Lower leg skin (tissue), 4 donors: ENCODE results near the gene IRF9. TPM values are rescaled to one million over a fixed set of nuclear protein-coding genes. Genes with fewer than 3 reads are reported as not detected.

Experiments used
- DNase-seq, 2 donors: peaks; one replicate each; pipeline ENCODE4 v3.0.0-alpha.2; 2019; ENCODE audit warnings: low spot score in 2 of 2
- H3K4me3 ChIP-seq: fragments of 200-600 bp; sonication (generic); 2 replicates; pipeline ENCODE4 v1.5.1; 2017; ENCODE audit warnings: mild to moderate bottlenecking, low read depth; ENCODE audit not compliant: poor library complexity, severe bottlenecking
- POLR2A ChIP-seq, 2 donors: fragments of 450-650 bp; IDR thresholded peaks; one replicate each; pipeline ENCODE4 v1.6.1; 2016 to 2017; ENCODE audit warnings: antibody characterized with exemption in 2 of 2, mild to moderate bottlenecking in 1 of 2, moderate library complexity in 1 of 2
- WGBS, 2 donors: methylation state at CpG; one replicate each; pipeline ENCODE4 v1.1.5; 2018; 5-methylcytosine and 5-hydroxymethylcytosine counted together
- intact Hi-C: fragments of 100-400 bp; cut with DNase I; formaldehyde crosslinking; loops from one replicate; pipeline ENCODE4 v1.15.0; 2023; ENCODE audit warnings: low total_unique reads
- total RNA-seq, 4 donors: library from RNA; depleted of rRNA; stranded (reverse); fragments of >200 nt; gene quantifications; one replicate each; pipeline ENCODE4 v1.1.0, GENCODE V29; 2016
- TF ChIP-seq, protein P1 (sequence below), 3 donors: fragments of 450-650 bp; IDR thresholded peaks; one replicate each; pipeline ENCODE4 v1.5.1; 2016; ENCODE audit warnings: antibody characterized with exemption in 3 of 3, mild to moderate bottlenecking in 3 of 3, moderate library complexity in 2 of 3

The IRF9 gene
- total RNA-seq, 4 donors from 2014 or later, result 36.1 to 54.1 (median 44.2) TPM

GRCh38 chr14:24115422-24116127 is 45.5 kb upstream of the IRF9 start:
- DNase-seq, result no peak
- TF ChIP-seq, protein P1, sequence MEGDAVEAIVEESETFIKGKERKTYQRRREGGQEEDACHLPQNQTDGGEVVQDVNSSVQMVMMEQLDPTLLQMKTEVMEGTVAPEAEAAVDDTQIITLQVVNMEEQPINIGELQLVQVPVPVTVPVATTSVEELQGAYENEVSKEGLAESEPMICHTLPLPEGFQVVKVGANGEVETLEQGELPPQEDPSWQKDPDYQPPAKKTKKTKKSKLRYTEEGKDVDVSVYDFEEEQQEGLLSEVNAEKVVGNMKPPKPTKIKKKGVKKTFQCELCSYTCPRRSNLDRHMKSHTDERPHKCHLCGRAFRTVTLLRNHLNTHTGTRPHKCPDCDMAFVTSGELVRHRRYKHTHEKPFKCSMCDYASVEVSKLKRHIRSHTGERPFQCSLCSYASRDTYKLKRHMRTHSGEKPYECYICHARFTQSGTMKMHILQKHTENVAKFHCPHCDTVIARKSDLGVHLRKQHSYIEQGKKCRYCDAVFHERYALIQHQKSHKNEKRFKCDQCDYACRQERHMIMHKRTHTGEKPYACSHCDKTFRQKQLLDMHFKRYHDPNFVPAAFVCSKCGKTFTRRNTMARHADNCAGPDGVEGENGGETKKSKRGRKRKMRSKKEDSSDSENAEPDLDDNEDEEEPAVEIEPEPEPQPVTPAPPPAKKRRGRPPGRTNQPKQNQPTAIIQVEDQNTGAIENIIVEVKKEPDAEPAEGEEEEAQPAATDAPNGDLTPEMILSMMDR (IDR thresholded peaks at IDR 0.05), result no peak
- no peak for TF ChIP-seq POLR2A (IDR thresholded peaks at IDR 0.05)
- 2 to 4% methylated on average over 14 of the region's 14 CpGs for WGBS, 2 donors
- intact Hi-C loops, result no loop called here
- H3K4me3 ChIP-seq, result peak overlapping the region; percentile 47

DNA sequence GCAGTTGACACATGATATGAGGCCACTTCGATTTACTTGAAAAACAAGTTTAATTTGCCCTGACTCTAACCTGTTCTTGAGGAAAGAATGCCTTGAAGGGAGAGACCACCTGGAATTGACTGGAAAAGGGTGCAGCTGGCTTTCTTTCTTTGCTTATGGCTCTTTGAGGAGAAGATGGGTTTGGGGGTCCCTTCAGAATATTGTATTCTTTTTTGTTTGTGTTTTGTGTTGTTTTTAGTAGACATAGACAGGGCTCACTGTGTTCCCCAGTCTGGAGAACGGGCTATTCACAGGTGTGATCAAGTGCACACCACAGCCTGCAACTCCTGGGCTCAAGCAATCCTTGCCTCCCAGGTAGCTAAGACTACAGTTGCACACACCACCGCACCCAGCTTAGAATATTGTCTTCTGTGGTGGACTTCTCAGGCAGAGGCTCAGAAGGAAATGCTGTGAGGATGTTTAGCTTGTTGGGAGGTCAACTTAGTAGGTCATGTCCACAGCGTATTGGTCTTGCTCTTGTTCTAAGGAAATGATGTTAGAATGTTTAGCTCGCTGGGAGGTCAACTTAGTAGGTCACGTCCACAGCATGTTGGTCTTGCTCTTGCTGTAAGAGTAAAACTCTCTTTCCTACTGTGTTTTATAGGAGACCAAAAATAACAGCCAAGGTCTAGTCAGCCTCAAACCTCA is 44.8 kb upstream of the IRF9 start:
- DNase-seq, result no peak
- 81% methylated on average over 6 of the region's 6 CpGs for WGBS, 2 donors
- H3K4me3 ChIP-seq, result no peak overlapping the region
- TF ChIP-seq POLR2A (IDR thresholded peaks at IDR 0.05), result no peak
- TF ChIP-seq, protein P1 (IDR thresholded peaks at IDR 0.05), result no peak
- intact Hi-C loops, result no loop called here

GRCh38 chr14:24117179-24117578 is 43.9 kb upstream of the IRF9 start:
- no peak for TF ChIP-seq POLR2A (IDR thresholded peaks at IDR 0.05)
- DNase-seq, result no peak
- no peak overlapping the region for H3K4me3 ChIP-seq
- 86 to 91% methylated on average over 6 of the region's 6 CpGs for WGBS, 2 donors
- intact Hi-C loops, result no loop called here

- intact Hi-C loops, result no loop called here
- no peak for DNase-seq
- 95 to 99% methylated on average over 6 of the region's 6 CpGs for WGBS, 2 donors
- no peak overlapping the region for H3K4me3 ChIP-seq
- no peak for TF ChIP-seq POLR2A (IDR thresholded peaks at IDR 0.05)
- TF ChIP-seq, protein P1 (IDR thresholded peaks at IDR 0.05), result no peak
Observed at GRCh38 chr14:24119691-24120090, 41.4 kb upstream of the IRF9 start.

- TF ChIP-seq, protein P1 (IDR thresholded peaks at IDR 0.05), result no peak
- TF ChIP-seq POLR2A (IDR thresholded peaks at IDR 0.05), result no peak
- intact Hi-C loops, result no loop called here
- 96 to 98% methylated on average over 8 of the region's 8 CpGs for WGBS, 2 donors
- DNase-seq, result no peak
- H3K4me3 ChIP-seq, result no peak overlapping the region
Observed at GRCh38 chr14:24121210-24121609, 39.9 kb upstream of the IRF9 start.

DNA sequence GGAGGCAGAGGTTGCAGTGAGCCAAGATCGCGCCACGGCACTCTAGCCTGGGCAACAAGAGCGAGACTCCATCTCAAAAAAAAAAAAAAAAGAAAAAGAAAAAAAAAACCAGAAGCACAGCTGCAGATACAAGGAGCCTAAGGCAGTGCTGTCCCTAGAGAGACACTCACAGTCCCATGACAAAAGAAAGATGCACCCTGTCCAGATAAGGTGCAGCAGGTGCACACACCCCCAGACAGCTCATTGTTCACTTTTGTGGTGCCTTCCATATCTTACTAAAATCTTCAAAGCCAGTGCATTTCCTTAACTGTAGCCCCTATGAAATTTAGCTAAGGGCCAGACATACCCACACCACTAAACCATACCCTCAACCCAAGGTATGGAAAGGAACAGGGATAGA is 38.6 kb upstream of the IRF9 start:
- no peak overlapping the region for H3K4me3 ChIP-seq
- no peak for DNase-seq
- intact Hi-C loops, result no loop called here
- 95% methylated on average over 4 of the region's 4 CpGs for WGBS, 2 donors
- TF ChIP-seq, protein P1 (IDR thresholded peaks at IDR 0.05), result no peak
- no peak for TF ChIP-seq POLR2A (IDR thresholded peaks at IDR 0.05)
